Stomach (tissue), 9 donors: Measurements from ENCODE around the gene EMCN. TPM values are rescaled to one million over a fixed set of nuclear protein-coding genes. Genes with fewer than 3 reads are reported as not detected.
"Not testable (repeated sequence)": the region's sequence is repeated elsewhere in the genome, so short reads cannot be mapped to it uniquely, and the experiment has no call there.

ENCODE experiments used
- DNase-seq, 2 donors: peaks; one replicate each; pipeline versions ENCODE4 v3.0.0 to v3.0.0-alpha.2; 2013 to 2019
- H3K27ac ChIP-seq, 5 donors: fragments of 200-600 bp in 4 of 5; sonication (generic) in 4 of 5; one replicate each; pipeline ENCODE4 v1.5.1; 2013 to 2019; ENCODE audit warnings: mild to moderate bottlenecking in 1 of 5, moderate library complexity in 1 of 5
- H3K27me3 ChIP-seq, 3 donors: fragments of 200-600 bp; sonication (generic); one replicate each; pipeline ENCODE4 v1.5.1; 2017 to 2019; ENCODE audit warnings: mixed run types in 1 of 3
- H3K36me3 ChIP-seq, 4 donors: fragments of 200-600 bp; sonication (generic); 1 replicate in 3 of 4; 2 replicates in 1 of 4; pipeline ENCODE4 v1.5.1; 2016 to 2019
- H3K4me1 ChIP-seq, 4 donors: fragments of 200-600 bp; sonication (generic); one replicate each; pipeline ENCODE4 v1.5.1; 2016 to 2019
- H3K4me3 ChIP-seq, 4 donors: fragments of 200-600 bp; sonication (generic) in 3 of 4; one replicate each; pipeline ENCODE4 v1.5.1; 2016 to 2019; ENCODE audit warnings: mild to moderate bottlenecking in 1 of 4
- H3K9me3 ChIP-seq, 4 donors: fragments of 200-600 bp; sonication (generic); one replicate each; pipeline ENCODE4 v1.5.1; 2016 to 2019
- CTCF ChIP-seq, 7 experiments: fragments of 450-650 bp in 4 of 7; fragments of 200-600 bp in 3 of 7; sonication (generic) in 3 of 7; IDR thresholded peaks; one replicate each; pipeline ENCODE4 v1.5.1; 2016 to 2019; ENCODE audit warnings: antibody characterized with exemption in 7 of 7, control low read depth in 2 of 7, mild to moderate bottlenecking in 1 of 7
- EP300 ChIP-seq: sonication (generic); formaldehyde crosslinking; IDR thresholded peaks from one replicate; pipeline ENCODE4 v1.6.1; 2017; ENCODE audit warnings: antibody characterized with exemption
- POLR2A ChIP-seq, 4 donors: fragments of 450-650 bp; IDR thresholded peaks; one replicate each; pipeline ENCODE4 v1.6.1; 2016; ENCODE audit warnings: antibody characterized with exemption in 4 of 4, control low read depth in 2 of 4, mild to moderate bottlenecking in 1 of 4, moderate library complexity in 1 of 4
- POLR2AphosphoS5 ChIP-seq, 3 donors: sonication (generic); formaldehyde crosslinking; IDR thresholded peaks; one replicate each; pipeline ENCODE4 v1.6.1; 2016; ENCODE audit warnings: antibody characterized with exemption in 3 of 3
- WGBS, 5 donors: extraction: QIAGEN DNeasy Blood & Tissue Kit in 3 of 5; methylation state at CpG; one replicate each; pipeline versions ENCODE4 v1.1.5 to v1.1.7; 2013 to 2018; 5-methylcytosine and 5-hydroxymethylcytosine counted together
- intact Hi-C: fragments of 100-400 bp; cut with DNase I; formaldehyde crosslinking; loops from one replicate; pipeline ENCODE4 v1.15.1; 2023; ENCODE audit warnings: low total_unique reads
- polyA plus RNA-seq, 3 donors: library from polyadenylated mRNA; stranded (reverse); fragments of 200-250 nt; gene quantifications; one replicate each; pipeline ENCODE4 v1.2.3, GENCODE V29; 2013
- total RNA-seq, 5 donors: library from RNA; depleted of rRNA; stranded (reverse); fragments of >200 nt; gene quantifications; one replicate each; pipeline versions ENCODE4 v1.1.0 to v1.2.3, GENCODE V29; 2014 to 2016
- donor health status: healthy with polysubstance abuse.
- donor health status: Bipolar disorder and iron deficiency.
- donor health status: healthy.

EMCN gene
- total and polyA plus RNA-seq, 8 donors, result 0.29 to 16.2 (median 3.2) TPM; not detected in 2

GRCh38 chr4:100360211-100360610 is 157.6 kb downstream of the EMCN start:
- H3K9me3 ChIP-seq, result peaks cover 0 to 13% (median 0%) of the 10 kb centered on the region in 4 donors
- no peak overlapping the region for H3K27ac ChIP-seq
- H3K4me1 ChIP-seq, result no peaks in the 10 kb centered on the region
- H3K4me3 ChIP-seq, result no peak overlapping the region
- 71 to 84% (median 73%) methylated on average over 1 of the region's 1 CpG for WGBS, 5 donors
- H3K36me3 ChIP-seq, result no peaks in the 10 kb centered on the region
- DNase-seq, result no peak
- intact Hi-C loops, result no loop called here
- no peak for TF ChIP-seq POLR2AphosphoS5 (IDR thresholded peaks at IDR 0.05)
- no peak for TF ChIP-seq CTCF (IDR thresholded peaks at IDR 0.05)
- TF ChIP-seq EP300, result no peak
- no peak for TF ChIP-seq POLR2A (IDR thresholded peaks at IDR 0.05)
- H3K27me3 ChIP-seq, result no peaks in the 10 kb centered on the region

DNA sequence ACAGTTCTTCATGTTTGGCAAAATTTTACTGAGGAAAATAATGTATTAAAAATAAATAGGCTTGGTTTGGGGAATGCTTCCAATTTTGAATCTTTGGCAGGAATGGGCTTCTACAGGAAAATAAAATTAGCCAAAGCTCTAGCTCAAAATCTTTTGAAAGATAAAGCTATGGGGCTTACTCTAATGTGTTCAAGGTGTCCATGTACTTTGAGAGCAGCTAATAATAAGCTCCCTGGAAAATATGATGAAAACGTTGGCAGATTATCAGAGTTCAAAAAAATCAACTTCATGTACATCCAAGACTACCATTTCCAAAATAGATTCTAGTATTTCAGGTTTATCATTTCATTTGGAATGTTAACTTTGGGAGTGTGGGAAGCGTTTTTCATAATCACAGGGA is 158.4 kb downstream of the EMCN start:
- intact Hi-C loops, result no loop called here
- WGBS, 5 donors, result 42 to 61% (median 53%) methylated on average over 2 of the region's 2 CpGs

GRCh38 chr4:100357542-100357941 is 160.3 kb downstream of the EMCN start:
- intact Hi-C loops, result no loop called here
- H3K9me3 ChIP-seq, result peaks cover 0 to 13% (median 0%) of the 10 kb centered on the region in 4 donors
- no peak for TF ChIP-seq POLR2AphosphoS5 (IDR thresholded peaks at IDR 0.05)
- TF ChIP-seq POLR2A (IDR thresholded peaks at IDR 0.05), result no peak
- TF ChIP-seq CTCF (IDR thresholded peaks at IDR 0.05), result no peak
- no peak for TF ChIP-seq EP300
- WGBS, 5 donors, result 74 to 88% (median 78%) methylated on average over 1 of the region's 1 CpG
- H3K27ac ChIP-seq, result no peak overlapping the region
- DNase-seq, result no peak
- H3K4me3 ChIP-seq, result no peak overlapping the region
- H3K4me1 ChIP-seq, result no peaks in the 10 kb centered on the region
- no peaks in the 10 kb centered on the region for H3K27me3 ChIP-seq
- H3K36me3 ChIP-seq, result no peaks in the 10 kb centered on the region

More for the DNA sequence above, 158.4 kb downstream of the EMCN start:
- Histone ChIP-seq H3K4me1 (no peaks in the 10 kb centered on the region), H3K27me3 (no peaks in the 10 kb centered on the region), H3K4me3 (no peak overlapping the region), H3K27ac (no peak overlapping the region), H3K9me3 (peaks cover 0 to 13% (median 0%) of the 10 kb centered on the region in 4 donors), H3K36me3 (no peaks in the 10 kb centered on the region)
- TF ChIP-seq POLR2AphosphoS5 (IDR thresholded peaks at IDR 0.05) (no peak), EP300 (no peak), POLR2A (IDR thresholded peaks at IDR 0.05) (no peak), CTCF (IDR thresholded peaks at IDR 0.05) (no peak)
- DNase-seq, result peak in 1 of 2 donors; percentile 5

GRCh38 chr4:100356172-100356571 is 161.7 kb downstream of the EMCN start:
- Histone ChIP-seq H3K27ac (no peak overlapping the region), H3K4me1 (no peaks in the 10 kb centered on the region), H3K9me3 (peaks cover 0 to 13% (median 0%) of the 10 kb centered on the region in 4 donors), H3K27me3 (no peaks in the 10 kb centered on the region), H3K36me3 (no peaks in the 10 kb centered on the region), H3K4me3 (no peak overlapping the region)
- TF ChIP-seq POLR2AphosphoS5 (IDR thresholded peaks at IDR 0.05) (no peak), POLR2A (IDR thresholded peaks at IDR 0.05) (no peak), EP300 (no peak), CTCF (IDR thresholded peaks at IDR 0.05) (no peak)
- intact Hi-C loops, result no loop called here
- WGBS, 5 donors, result 67 to 78% (median 73%) methylated on average over 1 of the region's 1 CpG
- DNase-seq, result no peak

DNA sequence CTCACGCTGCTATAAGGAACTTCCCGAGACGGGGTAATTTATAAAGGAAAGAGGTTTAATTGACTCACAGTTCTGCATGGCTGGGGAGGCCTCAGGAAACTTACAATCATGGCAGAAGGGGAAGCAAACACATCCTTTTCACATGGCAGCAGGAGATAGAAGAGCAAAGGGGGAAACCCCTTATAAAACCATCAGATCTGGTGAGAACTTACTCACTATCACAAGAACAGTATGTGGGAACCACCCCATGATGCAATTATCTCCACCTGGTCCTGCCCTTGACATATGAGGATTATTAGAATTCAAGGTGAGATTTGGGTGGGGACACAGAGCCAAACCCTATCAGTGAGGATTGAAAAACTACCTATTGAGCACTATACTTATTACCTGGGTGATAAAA is 165.5 kb downstream of the EMCN start:
- 89 to 97% (median 94%) methylated on average over 3 of the region's 3 CpGs for WGBS, 5 donors
- H3K27me3 ChIP-seq, H3K27ac ChIP-seq, H3K36me3 ChIP-seq, H3K9me3 ChIP-seq, intact Hi-C loops, DNase-seq, H3K4me3 ChIP-seq, H3K4me1 ChIP-seq: not testable (repeated sequence)
